GM12801 (cell line): Measurements from ENCODE around the gene UCP1.

Experiments
- TF ChIP-seq, protein P1 (sequence below): IDR thresholded peaks from one replicate; pipeline ENCODE4 v1.5.1; 2011; ENCODE audit warnings: control low read depth; ENCODE audit not compliant: insufficient read length; ENCODE audit errors: extremely low read depth

UCP1 gene

DNA sequence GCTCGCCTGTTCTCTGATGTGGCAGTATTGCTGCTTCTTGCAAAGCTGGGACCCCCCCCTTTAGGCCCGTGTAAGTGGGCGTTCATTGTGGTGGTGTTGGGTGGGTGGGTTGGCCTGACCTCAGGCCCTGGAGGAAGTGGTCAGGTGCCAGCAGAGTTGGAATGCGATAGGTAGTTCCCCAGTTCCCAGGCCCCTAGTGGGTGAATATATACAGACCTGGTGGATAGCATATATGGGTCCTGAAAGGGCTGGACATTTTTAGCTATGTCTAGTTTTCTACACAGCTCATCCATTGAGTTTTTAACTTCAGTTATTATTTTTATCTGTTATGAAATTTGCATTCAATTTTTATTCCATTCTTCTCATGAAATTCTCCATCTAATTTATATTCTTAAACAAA lies 35.8 kb upstream of the UCP1 start:
- TF ChIP-seq, protein P1, sequence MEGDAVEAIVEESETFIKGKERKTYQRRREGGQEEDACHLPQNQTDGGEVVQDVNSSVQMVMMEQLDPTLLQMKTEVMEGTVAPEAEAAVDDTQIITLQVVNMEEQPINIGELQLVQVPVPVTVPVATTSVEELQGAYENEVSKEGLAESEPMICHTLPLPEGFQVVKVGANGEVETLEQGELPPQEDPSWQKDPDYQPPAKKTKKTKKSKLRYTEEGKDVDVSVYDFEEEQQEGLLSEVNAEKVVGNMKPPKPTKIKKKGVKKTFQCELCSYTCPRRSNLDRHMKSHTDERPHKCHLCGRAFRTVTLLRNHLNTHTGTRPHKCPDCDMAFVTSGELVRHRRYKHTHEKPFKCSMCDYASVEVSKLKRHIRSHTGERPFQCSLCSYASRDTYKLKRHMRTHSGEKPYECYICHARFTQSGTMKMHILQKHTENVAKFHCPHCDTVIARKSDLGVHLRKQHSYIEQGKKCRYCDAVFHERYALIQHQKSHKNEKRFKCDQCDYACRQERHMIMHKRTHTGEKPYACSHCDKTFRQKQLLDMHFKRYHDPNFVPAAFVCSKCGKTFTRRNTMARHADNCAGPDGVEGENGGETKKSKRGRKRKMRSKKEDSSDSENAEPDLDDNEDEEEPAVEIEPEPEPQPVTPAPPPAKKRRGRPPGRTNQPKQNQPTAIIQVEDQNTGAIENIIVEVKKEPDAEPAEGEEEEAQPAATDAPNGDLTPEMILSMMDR = no peak

DNA sequence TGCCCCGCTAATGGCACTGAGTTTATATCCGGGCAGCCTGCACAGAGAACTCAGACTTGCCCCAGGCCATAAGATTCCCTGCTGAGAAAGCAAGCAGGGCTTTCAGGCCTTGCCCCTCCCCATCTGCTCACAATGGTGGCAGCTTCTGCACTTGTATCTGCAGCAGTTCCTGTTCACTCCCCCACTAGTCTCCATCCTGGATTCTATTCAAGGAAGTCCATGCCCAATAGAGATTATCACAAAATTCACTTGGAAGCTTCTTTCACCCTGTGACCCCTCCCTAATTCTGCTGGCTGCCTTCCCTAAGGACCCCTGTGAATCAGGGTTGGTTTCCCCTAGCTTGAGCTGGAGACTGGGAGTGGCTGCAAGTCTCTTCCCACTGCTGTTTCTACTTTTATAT lies 34.5 kb upstream of the UCP1 start:
- TF ChIP-seq, protein P1 = no peak

DNA sequence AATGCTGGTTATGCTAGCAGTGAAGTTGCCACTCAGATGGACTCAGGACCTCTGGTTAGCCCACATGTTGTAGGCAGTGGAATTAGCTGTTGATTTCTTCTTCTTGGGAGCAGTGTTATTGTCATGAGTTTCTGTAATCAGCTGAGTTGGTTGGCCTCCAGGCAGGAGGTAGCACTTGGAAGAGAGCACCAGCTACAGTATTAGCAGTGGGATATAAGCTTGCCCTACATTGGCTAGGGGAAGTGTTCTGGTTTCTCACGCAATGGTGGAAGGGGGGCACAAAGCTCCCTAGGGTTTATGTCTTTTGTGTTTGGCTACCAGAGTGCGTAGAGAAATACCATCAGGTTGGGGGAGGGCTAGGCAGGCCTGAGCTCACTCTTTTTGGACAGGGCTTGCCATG lies 34.0 kb upstream of the UCP1 start:
- TF ChIP-seq, protein P1 = no peak

DNA sequence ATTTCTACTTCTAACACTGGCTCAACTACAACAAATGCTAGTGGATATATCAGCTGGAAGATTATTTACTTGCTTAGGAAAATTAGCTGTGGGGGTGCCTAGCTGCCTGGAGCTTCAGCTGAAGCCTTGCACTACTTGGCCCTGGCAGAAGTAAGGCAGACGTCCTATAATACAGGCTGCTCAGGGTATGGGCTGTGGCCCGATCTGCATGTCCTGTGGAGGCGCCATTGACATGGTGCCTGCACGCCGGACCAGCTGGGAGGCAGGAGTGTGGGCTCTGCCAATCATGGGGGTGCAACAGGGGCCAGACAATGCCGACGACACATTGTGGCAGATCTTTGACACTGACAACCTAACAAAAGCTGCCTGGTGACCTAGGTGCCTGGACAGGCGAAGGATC lies 31.6 kb upstream of the UCP1 start:
- TF ChIP-seq, protein P1 = no peak

DNA sequence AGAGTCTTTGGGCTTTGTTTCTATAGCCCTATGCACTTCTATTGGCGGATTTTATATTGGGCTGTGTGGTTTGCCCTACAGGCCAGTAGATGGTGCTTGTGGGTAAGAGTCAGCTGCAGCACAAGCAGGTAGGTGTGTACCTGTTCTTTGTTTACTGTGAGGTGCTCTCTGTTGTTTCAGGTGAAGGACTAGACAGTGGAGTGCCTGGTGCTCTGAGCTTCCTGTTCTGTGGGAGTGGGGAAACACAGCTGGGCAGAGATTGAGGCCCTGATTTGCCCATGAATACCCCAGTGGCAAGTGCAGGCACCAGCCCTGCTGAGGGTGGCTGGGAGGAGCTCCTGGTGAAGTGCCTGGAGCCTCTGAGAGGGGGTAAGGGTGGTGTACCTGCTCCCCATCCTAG lies 26.3 kb upstream of the UCP1 start:
- TF ChIP-seq, protein P1 = no peak

DNA sequence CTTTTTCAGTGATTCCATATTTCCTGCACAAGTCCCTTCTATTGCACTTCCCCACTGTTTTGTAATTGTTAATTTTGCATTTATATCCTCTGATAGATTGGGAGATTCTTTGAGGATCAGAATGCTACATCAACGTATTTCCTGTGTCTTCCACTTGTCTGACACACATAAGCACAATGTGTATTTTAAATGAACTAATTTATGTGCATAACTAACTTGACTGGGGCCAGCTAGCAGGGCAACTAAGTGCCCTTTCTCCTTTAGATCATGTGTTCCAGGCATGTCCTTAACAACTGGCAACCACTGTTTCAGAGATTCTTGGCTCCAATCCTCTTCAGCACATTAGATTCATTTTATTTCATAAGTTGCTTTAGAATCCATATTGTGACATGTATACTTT lies 15.7 kb upstream of the UCP1 start:
- TF ChIP-seq, protein P1 = no peak

DNA sequence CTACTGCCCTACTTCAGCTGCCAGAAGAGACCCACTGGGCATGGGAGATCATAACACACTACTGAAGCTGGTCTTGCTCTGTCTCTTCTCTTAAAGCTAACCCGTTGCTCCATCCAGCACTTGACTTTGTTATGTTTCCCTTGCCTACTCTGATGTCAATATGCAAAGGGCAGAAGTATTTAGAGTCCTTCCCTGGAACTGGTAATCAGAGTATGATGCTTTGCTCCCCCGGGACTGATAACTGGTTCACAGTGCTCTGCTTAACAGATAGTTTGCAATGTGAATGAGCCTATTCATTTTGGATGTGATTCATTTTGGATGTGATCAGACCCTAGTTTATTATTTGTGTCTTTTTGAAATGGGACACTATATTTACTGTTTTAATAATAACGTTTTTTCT lies 12.3 kb upstream of the UCP1 start:
- TF ChIP-seq, protein P1 = no peak

DNA sequence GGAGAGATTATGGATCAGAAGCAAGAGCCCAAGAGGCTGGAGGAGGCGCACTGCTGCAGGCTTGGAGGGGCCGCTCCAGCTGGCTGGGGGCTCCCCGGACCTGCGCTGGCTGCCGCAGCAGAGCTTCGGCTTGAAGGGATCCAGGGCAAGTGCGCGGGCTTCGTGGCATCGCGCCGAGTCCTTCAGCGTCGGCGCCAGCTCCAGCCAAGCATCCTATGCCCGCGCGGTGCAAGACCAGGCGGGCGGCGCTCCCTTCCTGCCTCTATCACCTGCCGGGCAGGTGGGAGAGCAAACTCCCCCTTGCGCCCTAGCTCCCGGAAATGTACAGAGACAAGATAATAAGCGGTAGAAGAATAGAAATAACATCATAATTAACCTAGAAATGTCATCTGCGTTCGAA lies 10.5 kb upstream of the UCP1 start:
- TF ChIP-seq, protein P1 = no peak
